Neural progenitor cell (in vitro differentiated cells): ENCODE measurements around the gene GPR132. TPM values are rescaled to one million over a fixed set of nuclear protein-coding genes. Genes with fewer than 3 reads are reported as not detected.
"Not testable (repeated sequence)": the region's sequence is repeated elsewhere in the genome, so short reads cannot be mapped to it uniquely, and the experiment has no call there.

Experiments
- DNase-seq: peaks from one replicate; pipeline ENCODE4 v3.0.0-alpha.2; 2016; ENCODE audit warnings: low spot score
- H2AFZ ChIP-seq: fragments of 200-600 bp; sonication (generic); replicated peaks from 2 replicates; pipeline ENCODE4 v1.6.1; 2016; ENCODE audit warnings: antibody characterized with exemption
- H3F3A ChIP-seq: fragments of 200-600 bp; sonication (generic); 2 replicates; pipeline ENCODE4 v1.6.1; 2016; ENCODE audit warnings: antibody characterized with exemption, low read depth
- H3K27ac ChIP-seq: fragments of 200-600 bp; sonication (generic); 2 replicates; pipeline ENCODE4 v1.5.1; 2016; ENCODE audit warnings: mild to moderate bottlenecking
- H3K27me3 ChIP-seq: fragments of 200-600 bp; sonication (generic); 2 replicates; pipeline ENCODE4 v1.6.1; 2016; ENCODE audit warnings: mild to moderate bottlenecking, moderate library complexity
- H3K36me3 ChIP-seq: fragments of 200-600 bp; sonication (generic); 2 replicates; pipeline ENCODE4 v1.5.1; 2016
- H3K4me1 ChIP-seq: fragments of 200-600 bp; sonication (generic); 2 replicates; pipeline ENCODE4 v1.6.1; 2016; ENCODE audit warnings: mixed run types
- H3K4me2 ChIP-seq: fragments of 200-600 bp; sonication (generic); 2 replicates; pipeline ENCODE4 v1.6.1; 2016
- H3K4me3 ChIP-seq: fragments of 200-600 bp; sonication (generic); 2 replicates; pipeline ENCODE4 v1.5.1; 2016
- H3K79me2 ChIP-seq: fragments of 200-600 bp; sonication (generic); 2 replicates; pipeline ENCODE4 v1.6.1; 2016; ENCODE audit warnings: low read depth
- H3K9ac ChIP-seq: fragments of 200-600 bp; sonication (generic); 2 replicates; pipeline ENCODE4 v1.6.1; 2016
- H3K9me3 ChIP-seq: fragments of 200-600 bp; sonication (generic); 2 replicates; pipeline ENCODE4 v1.5.1; 2016; ENCODE audit warnings: low read depth
- H4K20me1 ChIP-seq: fragments of 200-600 bp; sonication (generic); 2 replicates; pipeline ENCODE4 v1.6.1; 2016; ENCODE audit warnings: low read depth
- H3K27ac Mint-ChIP-seq: 3 replicates; pipeline ENCODE4 v1.8.0; 2021; ENCODE audit warnings: mixed read lengths
- H3K27me3 Mint-ChIP-seq: 2 replicates; pipeline ENCODE4 v1.8.0; 2022; ENCODE audit warnings: low read depth, mild to moderate bottlenecking, inconsistent platforms, moderate library complexity, mixed read lengths; ENCODE audit not compliant: insufficient read depth
- H3K36me3 Mint-ChIP-seq: 3 replicates; pipeline ENCODE4 v1.8.0; 2021; ENCODE audit warnings: mixed read lengths
- H3K4me1 Mint-ChIP-seq: 3 replicates; pipeline ENCODE4 v1.8.0; 2021; ENCODE audit warnings: mixed read lengths
- H3K4me3 Mint-ChIP-seq: 3 replicates; pipeline ENCODE4 v1.8.0; 2021; ENCODE audit warnings: mild to moderate bottlenecking, moderate library complexity, mixed read lengths
- H3K9me3 Mint-ChIP-seq: 3 replicates; pipeline ENCODE4 v1.8.0; 2020; ENCODE audit warnings: mixed read lengths
- EZH2 ChIP-seq: fragments of 200-600 bp; sonication (generic); IDR thresholded peaks from 2 replicates; pipeline ENCODE4 v1.6.1; 2017; ENCODE audit warnings: antibody characterized with exemption, mild to moderate bottlenecking, moderate library complexity
- EZH2phosphoT487 ChIP-seq: fragments of 200-600 bp; sonication (generic); IDR thresholded peaks from 2 replicates; pipeline ENCODE4 v1.6.1; 2017; ENCODE audit warnings: antibody characterized with exemption
- total RNA-seq: library from RNA; depleted of rRNA; stranded (reverse); fragments of >200 nt; gene quantifications from 2 replicates; pipeline ENCODE4 v1.2.3, GENCODE V29; 2015; ENCODE audit warnings: low replicate concordance
- TF ChIP-seq, protein P1 (sequence below): fragments of 200-600 bp; sonication (generic); IDR thresholded peaks from 2 replicates; pipeline ENCODE4 v1.5.1; 2017; ENCODE audit warnings: antibody characterized with exemption, mild to moderate bottlenecking

The GPR132 gene, protein sequence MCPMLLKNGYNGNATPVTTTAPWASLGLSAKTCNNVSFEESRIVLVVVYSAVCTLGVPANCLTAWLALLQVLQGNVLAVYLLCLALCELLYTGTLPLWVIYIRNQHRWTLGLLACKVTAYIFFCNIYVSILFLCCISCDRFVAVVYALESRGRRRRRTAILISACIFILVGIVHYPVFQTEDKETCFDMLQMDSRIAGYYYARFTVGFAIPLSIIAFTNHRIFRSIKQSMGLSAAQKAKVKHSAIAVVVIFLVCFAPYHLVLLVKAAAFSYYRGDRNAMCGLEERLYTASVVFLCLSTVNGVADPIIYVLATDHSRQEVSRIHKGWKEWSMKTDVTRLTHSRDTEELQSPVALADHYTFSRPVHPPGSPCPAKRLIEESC
- total RNA-seq = 0.22 and 0.51 TPM in 2 replicates

DNA sequence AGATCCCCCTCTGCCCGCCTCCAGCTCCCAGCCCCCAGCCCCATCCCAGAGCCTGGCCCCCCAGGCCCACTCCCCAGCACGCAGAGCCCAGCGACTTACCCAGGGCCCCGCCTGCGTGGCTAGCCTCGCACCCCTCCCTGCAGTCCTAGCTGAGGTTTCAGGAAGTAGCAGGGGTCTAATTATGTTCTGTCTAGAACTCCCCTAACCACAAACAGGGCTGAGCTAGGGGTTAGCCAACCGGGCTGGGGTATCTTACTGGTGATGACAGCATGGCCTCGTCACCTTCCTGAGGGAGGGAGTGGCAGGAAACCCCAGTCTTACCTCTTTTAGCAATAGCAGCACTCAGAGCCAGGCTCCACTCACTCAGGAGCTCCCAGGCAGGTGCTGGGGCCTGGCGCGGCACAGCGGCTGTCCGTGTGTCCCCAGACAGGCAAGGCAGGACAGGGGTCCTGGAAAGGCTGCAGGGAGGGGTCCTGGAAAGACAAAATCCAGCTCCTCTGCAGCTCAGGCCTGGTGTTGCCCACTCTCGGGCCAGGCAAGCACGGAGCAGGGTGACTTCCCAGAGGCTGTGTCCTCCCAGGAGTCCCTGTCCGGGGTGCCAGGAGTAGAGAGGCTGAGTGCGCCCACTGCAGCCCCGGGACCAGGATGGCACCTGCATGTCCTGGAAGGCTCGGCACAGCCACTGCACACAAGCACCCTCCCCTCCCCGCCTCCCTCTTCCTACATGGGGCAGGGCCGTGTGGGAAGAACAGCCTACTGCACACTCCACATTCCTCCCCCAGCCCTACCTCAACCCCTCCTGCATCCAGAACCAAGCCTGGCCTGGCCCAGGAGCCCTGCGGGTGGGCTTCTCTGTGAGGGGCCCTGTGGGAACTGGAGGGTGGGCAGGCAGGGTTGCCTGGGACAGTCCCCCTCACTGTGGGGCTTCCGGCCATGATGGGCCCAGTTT is at the start of gene GPR132:
Gene GPR132 (minus strand): TSS at position 151 of the 949 bp plus-strand sequence. CDS start 10,010 bp downstream, outside the sequence.
- Mint-ChIP-seq H3K4me3 (no peak within 1 kb of the TSS), H3K4me1 (peaks cover 19% of the 10 kb centered on the region), H3K27me3 (peaks cover 2% of the 10 kb centered on the region), H3K27ac (peak within 1 kb of the TSS; percentile 87), H3K9me3 (no peaks in the 10 kb centered on the region), H3K36me3 (no peaks in the 10 kb centered on the region)
- peak within 1 kb of the TSS; percentile 4 for H2AFZ ChIP-seq
- no peak for DNase-seq
- H3K79me2 ChIP-seq = no peaks in the 10 kb centered on the region
- H3K27me3 ChIP-seq = no peaks in the 10 kb centered on the region
- H3K4me3 ChIP-seq = no peak within 1 kb of the TSS
- H3K4me2 ChIP-seq = peak within 1 kb of the TSS; percentile 3
- H3K9ac ChIP-seq = no peak within 1 kb of the TSS
- TF ChIP-seq EZH2phosphoT487 = no peak
- TF ChIP-seq, protein P1, sequence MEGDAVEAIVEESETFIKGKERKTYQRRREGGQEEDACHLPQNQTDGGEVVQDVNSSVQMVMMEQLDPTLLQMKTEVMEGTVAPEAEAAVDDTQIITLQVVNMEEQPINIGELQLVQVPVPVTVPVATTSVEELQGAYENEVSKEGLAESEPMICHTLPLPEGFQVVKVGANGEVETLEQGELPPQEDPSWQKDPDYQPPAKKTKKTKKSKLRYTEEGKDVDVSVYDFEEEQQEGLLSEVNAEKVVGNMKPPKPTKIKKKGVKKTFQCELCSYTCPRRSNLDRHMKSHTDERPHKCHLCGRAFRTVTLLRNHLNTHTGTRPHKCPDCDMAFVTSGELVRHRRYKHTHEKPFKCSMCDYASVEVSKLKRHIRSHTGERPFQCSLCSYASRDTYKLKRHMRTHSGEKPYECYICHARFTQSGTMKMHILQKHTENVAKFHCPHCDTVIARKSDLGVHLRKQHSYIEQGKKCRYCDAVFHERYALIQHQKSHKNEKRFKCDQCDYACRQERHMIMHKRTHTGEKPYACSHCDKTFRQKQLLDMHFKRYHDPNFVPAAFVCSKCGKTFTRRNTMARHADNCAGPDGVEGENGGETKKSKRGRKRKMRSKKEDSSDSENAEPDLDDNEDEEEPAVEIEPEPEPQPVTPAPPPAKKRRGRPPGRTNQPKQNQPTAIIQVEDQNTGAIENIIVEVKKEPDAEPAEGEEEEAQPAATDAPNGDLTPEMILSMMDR = no peak
- H3K9me3 ChIP-seq = no peaks in the 10 kb centered on the region
- H4K20me1 ChIP-seq = no peaks in the 10 kb centered on the region
- H3F3A ChIP-seq = no peaks in the 10 kb centered on the region
- H3K27ac ChIP-seq = no peak within 1 kb of the TSS
- no peaks in the 10 kb centered on the region for H3K36me3 ChIP-seq
- peaks cover 13% of the 10 kb centered on the region for H3K4me1 ChIP-seq

DNA sequence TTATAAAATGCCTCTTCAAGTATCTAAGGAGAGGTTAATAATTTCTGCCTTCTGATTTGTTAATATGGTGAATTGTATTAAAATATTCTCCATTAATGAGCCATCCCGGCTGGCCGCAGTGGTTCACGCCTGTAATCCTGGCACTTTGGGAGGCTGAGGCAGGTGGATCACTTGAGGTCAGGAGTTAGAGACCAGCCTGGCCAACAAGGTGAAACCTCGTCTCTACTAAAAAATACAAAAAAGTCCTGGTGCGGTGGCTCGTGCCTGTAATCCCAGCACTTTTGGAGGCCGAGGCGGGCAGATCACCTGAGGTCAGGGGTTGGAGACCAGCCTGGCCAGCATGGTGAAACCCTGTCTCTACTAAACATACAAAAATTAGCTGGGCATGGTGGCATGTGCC is 44.0 kb upstream of the GPR132 start:
- not testable (repeated sequence) for H3K27ac ChIP-seq, H3K4me3 ChIP-seq, H3F3A ChIP-seq, H3K9me3 Mint-ChIP-seq, H2AFZ ChIP-seq, H3K27me3 Mint-ChIP-seq, H4K20me1 ChIP-seq, H3K4me1 Mint-ChIP-seq, H3K9me3 ChIP-seq, H3K9ac ChIP-seq, H3K4me2 ChIP-seq, H3K27ac Mint-ChIP-seq, H3K36me3 ChIP-seq, H3K79me2 ChIP-seq, H3K4me3 Mint-ChIP-seq, H3K4me1 ChIP-seq, DNase-seq, H3K36me3 Mint-ChIP-seq
- H3K27me3 ChIP-seq = peaks cover 31% of the 10 kb centered on the region

DNA sequence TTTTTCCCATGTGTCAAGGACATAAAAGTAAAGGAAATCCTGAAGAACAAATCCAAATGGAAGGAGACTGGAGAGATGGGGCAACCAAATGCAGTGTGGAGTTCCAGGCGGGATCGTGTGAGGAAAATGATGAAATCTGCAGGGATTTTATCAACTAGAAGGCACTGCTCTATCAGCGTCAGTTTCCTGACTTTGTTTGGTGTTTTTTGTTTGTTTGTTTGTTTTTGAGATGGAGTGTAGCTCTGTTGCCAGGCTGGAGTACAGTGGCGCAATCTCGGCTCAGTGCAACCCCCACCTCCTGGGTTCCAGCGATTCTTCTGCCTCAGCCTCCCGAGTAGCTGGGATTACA is 43.3 kb upstream of the GPR132 start:
- Histone ChIP-seq H3K27me3 (peaks cover 38% of the 10 kb centered on the region), H3K4me1 (no peaks in the 10 kb centered on the region), H2AFZ (no peak overlapping the region), H3F3A (no peaks in the 10 kb centered on the region), H3K4me2 (no peak overlapping the region), H4K20me1 (no peaks in the 10 kb centered on the region), H3K9ac (no peak overlapping the region), H3K9me3 (no peaks in the 10 kb centered on the region), H3K27ac (no peak overlapping the region), H3K36me3 (no peaks in the 10 kb centered on the region), H3K79me2 (no peaks in the 10 kb centered on the region), H3K4me3 (no peak overlapping the region)
- Mint-ChIP-seq H3K27me3 (peaks cover 8% of the 10 kb centered on the region), H3K27ac (no peak overlapping the region), H3K4me1 (no peaks in the 10 kb centered on the region), H3K36me3 (no peaks in the 10 kb centered on the region), H3K9me3 (peaks cover 5% of the 10 kb centered on the region), H3K4me3 (no peak overlapping the region)
- TF ChIP-seq, protein P1 = no peak
- TF ChIP-seq EZH2 (no peak), EZH2phosphoT487 (no peak)
- DNase-seq = no peak
